GM06990 (cell line): ENCODE results near the gene DDX59.
A peak's percentile ranks its signal among the peaks of the same experiment; 100 is the strongest.

Experiments
- DNase-seq: peaks from one replicate; pipeline ENCODE4 v3.0.0-alpha.2; 2011; ENCODE audit not compliant: insufficient read length; ENCODE audit errors: extremely low read depth
- H3K27me3 ChIP-seq: replicated peaks from 2 replicates; pipeline ENCODE4 v1.6.0; 2011; ENCODE audit warnings: low read length; ENCODE audit not compliant: control insufficient read depth, insufficient read depth
- H3K36me3 ChIP-seq: 2 replicates; pipeline ENCODE4 v1.5.1; 2011; ENCODE audit warnings: low read length; ENCODE audit not compliant: control insufficient read depth, insufficient read depth
- H3K4me3 ChIP-seq: replicated peaks from 2 replicates; pipeline ENCODE4 v1.5.1; 2011; ENCODE audit warnings: low read depth, mild to moderate bottlenecking, control low read depth, low read length
- CTCF ChIP-seq: IDR thresholded peaks from 2 replicates; pipeline ENCODE4 v1.5.1; 2011; ENCODE audit warnings: low read length, control low read depth, mild to moderate bottlenecking, inconsistent platforms; ENCODE audit not compliant: insufficient read depth, poor library complexity, severe bottlenecking

DDX59 gene

DNA sequence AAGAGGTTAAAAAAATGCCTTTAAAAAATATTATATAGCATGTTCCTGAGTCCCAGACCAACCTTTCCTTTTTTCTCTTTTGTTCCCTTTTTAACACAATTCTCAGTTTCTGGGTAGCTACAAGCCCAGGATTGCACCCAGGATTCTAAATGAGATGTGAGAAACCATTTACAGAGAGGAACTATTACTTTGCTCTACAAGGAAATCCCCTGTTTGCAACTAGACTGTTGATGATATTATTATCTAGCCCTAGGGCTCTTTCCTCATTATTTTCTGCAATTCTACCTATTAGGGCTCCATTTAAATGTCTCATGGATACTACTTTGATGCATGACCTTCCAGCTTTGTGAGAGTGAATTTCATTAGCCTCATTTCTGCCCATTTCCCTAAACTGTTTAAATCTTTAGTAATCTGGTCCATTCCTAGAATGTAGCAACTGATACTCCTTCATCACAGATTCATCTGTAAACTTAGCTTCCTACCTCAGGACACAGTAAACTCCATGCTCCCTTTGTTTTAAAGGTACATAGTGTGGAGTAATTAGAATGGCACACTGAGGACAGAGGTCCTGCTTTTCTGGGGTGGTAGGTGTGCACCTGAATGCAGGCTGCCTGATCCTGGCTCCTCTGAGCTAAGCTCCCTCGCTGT lies 42.0 kb downstream of the DDX59 start:
- no peak for DNase-seq
- no peaks in the 10 kb centered on the region for H3K36me3 ChIP-seq
- no peaks in the 10 kb centered on the region for H3K27me3 ChIP-seq
- no peak for TF ChIP-seq CTCF
- peak overlapping the region; percentile 51 for H3K4me3 ChIP-seq

GRCh38 chr1:200626853-200627534 lies 42.7 kb downstream of the DDX59 start:
- no peak for TF ChIP-seq CTCF
- Histone ChIP-seq H3K4me3 (no peak overlapping the region), H3K27me3 (no peaks in the 10 kb centered on the region), H3K36me3 (no peaks in the 10 kb centered on the region)
- no peak for DNase-seq

DNA sequence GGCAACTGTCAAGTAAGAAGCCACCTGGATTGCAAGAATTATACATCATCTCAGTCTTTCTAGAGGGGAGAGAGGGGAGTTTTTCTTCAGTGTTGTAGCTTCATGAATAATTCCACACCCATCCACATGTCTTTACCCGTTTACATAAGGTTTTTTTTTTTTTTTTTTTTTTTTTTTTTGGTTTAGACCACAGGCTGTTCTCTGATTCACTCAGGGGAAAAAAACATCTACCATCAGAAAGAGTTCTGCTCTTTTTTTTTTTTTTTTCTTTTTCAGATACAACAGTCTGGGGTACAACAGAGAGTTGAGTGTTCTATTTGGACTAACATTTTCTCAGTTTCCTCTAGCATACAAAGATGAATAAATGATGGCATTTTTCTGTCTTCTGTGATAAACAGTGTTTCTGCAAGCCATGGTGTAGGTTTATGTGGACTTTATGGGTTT lies 44.3 kb downstream of the DDX59 start:
- Histone ChIP-seq H3K27me3 (no peaks in the 10 kb centered on the region), H3K4me3 (no peak overlapping the region), H3K36me3 (no peaks in the 10 kb centered on the region)
- no peak for TF ChIP-seq CTCF
- DNase-seq, result peak; percentile 53

DNA sequence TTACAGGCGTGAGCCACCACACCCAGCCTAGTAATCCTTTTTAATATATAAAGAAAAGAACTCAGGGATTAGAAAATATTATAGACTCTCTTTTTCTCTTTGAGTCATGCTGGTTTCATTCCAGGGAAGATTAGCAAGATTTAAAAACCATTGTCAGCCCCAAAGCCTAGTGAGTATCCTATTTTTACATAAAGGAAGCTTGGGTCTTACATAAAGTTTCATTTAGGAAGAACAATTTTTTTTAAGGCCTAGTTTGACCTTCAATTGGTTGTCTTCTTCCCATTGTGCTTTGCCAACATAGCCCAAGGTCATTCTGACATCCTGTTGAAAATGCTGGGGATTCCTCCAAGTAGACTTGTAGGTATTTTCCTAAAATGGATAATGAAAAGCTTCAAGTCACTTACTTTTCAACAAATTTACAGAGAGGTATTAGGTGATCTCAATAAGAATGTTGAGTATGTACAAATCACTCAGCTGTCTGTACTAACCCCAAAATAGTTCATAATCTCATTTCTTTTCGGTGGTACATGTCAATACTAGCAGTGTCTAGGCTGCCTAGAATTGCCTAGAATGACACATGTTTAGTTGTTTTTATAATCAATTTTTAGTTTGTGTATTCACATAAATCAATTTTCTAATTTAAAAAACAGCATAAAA lies 44.9 kb downstream of the DDX59 start:
- TF ChIP-seq CTCF, result no peak
- Histone ChIP-seq H3K27me3 (no peaks in the 10 kb centered on the region), H3K4me3 (no peak overlapping the region), H3K36me3 (no peaks in the 10 kb centered on the region)
- peak; percentile 30 for DNase-seq

DNA sequence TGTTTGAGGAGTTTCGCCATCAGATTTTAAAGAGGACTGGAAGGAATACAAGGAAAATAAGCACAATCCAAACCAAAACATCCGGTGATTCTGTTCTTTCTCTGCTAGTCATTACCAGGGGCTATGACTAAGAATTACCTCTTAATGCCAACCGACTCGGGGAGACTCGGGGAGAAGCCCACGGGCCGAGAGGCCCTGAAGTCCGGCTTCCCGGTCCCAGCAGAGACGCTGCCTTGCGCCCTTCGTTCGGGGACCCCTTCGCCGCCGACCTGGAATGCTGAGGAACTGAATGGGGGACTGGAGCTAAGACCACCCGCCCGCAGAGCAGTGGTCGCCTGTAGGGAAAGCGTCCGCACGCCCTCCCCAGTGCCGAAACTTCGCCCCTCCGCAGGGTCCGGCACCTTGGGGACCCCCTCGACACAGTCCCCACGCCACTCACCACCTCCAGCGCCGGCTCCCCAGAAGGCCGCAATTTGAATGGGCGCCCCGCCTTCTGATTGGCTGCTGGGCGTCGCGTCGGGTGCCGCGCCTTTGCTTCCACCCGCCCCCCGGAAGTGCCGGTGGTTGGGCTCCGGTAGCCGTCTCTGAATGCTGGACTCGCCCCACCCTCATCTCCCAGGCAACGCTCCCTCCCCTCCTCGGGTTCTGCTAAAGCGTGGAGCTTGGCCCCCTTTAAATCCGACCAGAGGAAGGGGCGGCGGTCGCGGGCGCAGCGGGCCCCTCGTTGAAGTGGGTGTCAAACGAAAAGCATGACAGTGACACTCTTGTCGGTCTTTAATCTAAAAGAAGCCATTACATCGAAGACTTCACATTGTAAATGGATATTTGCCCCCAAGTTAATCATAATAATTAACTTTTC lies 49.2 kb downstream of the DDX59 start, which contains the start of gene KIF14:
Gene KIF14, minus strand, starts transcription at position 479 of the 859 bp plus-strand sequence. CDS start 2,028 bp downstream, outside the sequence.
- H3K27me3 ChIP-seq, result no peaks in the 10 kb centered on the region
- DNase-seq, result peak; percentile 94
- peak within 1 kb of the TSS; percentile 82 for H3K4me3 ChIP-seq
- no peaks in the 10 kb centered on the region for H3K36me3 ChIP-seq
- TF ChIP-seq CTCF, result no peak
